ENCODE data around the gene GPR39. TPM values are rescaled to one million over a fixed set of nuclear protein-coding genes. Genes with fewer than 3 reads are reported as not detected.

The GPR39 gene
- total and polyA plus RNA-seq, 9 donors, result 0.08 to 2.0 (median 0.42) TPM; not detected in 2

DNA sequence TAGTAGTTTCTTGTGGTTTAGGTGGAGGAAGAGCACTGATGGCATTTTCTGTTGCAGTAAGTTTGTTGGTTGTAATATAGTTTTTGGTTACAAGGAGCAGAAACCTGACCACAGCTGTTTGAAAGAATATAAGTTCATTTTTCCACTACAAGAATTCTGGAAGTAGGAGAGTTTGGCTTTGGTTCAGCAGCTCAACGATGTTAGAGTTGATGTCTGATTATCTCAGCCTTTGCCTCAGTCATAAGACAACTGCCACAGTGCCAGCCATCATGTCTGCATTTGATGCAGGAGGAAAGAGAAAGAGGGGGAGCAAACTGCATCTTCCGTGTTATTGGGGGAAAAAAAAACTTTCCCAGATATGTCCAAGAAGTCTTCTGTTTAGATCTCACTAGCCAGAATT lies 134.3 kb downstream of the GPR39 start:
- Histone ChIP-seq H3K4me3 (no peak overlapping the region), H3K4me1 (ENCODE audit: insufficient read depth) (no peaks in the 10 kb centered on the region), H3K27me3 (no peaks in the 10 kb centered on the region), H3K27ac (no peak overlapping the region), H3K36me3 (no peaks in the 10 kb centered on the region), H3K9me3 (no peaks in the 10 kb centered on the region)
- TF ChIP-seq EP300 (IDR thresholded peaks at IDR 0.05) (no peak), POLR2A (IDR thresholded peaks at IDR 0.05) (no peak)
- TF ChIP-seq, protein P1, sequence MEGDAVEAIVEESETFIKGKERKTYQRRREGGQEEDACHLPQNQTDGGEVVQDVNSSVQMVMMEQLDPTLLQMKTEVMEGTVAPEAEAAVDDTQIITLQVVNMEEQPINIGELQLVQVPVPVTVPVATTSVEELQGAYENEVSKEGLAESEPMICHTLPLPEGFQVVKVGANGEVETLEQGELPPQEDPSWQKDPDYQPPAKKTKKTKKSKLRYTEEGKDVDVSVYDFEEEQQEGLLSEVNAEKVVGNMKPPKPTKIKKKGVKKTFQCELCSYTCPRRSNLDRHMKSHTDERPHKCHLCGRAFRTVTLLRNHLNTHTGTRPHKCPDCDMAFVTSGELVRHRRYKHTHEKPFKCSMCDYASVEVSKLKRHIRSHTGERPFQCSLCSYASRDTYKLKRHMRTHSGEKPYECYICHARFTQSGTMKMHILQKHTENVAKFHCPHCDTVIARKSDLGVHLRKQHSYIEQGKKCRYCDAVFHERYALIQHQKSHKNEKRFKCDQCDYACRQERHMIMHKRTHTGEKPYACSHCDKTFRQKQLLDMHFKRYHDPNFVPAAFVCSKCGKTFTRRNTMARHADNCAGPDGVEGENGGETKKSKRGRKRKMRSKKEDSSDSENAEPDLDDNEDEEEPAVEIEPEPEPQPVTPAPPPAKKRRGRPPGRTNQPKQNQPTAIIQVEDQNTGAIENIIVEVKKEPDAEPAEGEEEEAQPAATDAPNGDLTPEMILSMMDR (IDR thresholded peaks at IDR 0.05), result no peak
- intact Hi-C loops (cut with DNase I), result no loop called here
- 24 to 26% (median 25%) methylated on average over 2 of the region's 2 CpGs for WGBS, 3 donors
- no peak for DNase-seq

DNA sequence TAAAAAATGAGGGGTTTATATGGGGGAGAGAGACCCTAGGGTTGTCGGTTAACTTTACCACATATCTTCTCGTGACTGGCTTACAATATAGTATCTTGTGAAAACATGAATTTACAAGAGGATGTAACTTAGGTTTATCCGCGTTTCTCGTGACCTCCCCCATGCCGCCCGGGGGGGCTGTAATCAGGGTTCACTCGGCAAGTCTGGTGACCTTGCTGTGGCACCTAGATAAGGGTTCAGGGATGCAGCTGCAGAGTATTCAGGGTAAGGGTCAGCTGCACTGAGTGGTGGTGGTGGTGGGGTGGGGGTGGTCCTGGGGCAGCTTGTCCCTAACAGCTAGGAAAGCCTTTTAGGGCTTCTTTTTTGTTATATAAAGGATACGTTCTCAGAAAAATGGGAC lies 141.1 kb downstream of the GPR39 start:
- no peak for DNase-seq
- WGBS, 3 donors, result 14 to 16% (median 15%) methylated on average over 9 of the region's 9 CpGs
- Histone ChIP-seq H3K4me3 (no peak overlapping the region), H3K36me3 (no peaks in the 10 kb centered on the region), H3K4me1 (ENCODE audit: insufficient read depth) (no peaks in the 10 kb centered on the region), H3K27ac (no peak overlapping the region), H3K27me3 (no peaks in the 10 kb centered on the region), H3K9me3 (no peaks in the 10 kb centered on the region)
- intact Hi-C loops (cut with DNase I), result no loop called here
- no peak for TF ChIP-seq EP300 (IDR thresholded peaks at IDR 0.05)
- TF ChIP-seq, protein P1 (IDR thresholded peaks at IDR 0.05), result no peak
- TF ChIP-seq POLR2A (IDR thresholded peaks at IDR 0.05), result no peak

DNA sequence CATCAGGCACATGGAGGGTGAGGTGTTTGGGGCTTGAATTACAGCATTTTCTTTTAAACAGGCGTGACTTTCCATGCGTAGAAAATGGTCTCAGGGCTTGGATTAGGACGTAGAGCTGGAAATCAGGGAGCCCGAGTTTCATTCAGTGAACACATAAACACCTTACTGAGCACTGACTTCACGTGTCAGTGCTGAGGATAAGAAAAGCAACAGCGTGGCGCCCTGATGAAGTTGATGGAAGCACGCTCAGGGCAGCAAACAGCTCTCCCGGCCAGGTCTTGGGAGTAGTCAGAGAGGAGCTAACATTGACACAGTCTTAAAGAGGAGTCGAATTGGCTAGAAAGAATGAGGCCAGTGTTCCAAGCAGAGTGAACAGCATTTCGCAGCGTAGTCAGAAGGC lies 142.7 kb downstream of the GPR39 start:
- Histone ChIP-seq H3K4me1 (ENCODE audit: insufficient read depth) (no peaks in the 10 kb centered on the region), H3K36me3 (no peaks in the 10 kb centered on the region), H3K4me3 (no peak overlapping the region), H3K27ac (no peak overlapping the region), H3K9me3 (no peaks in the 10 kb centered on the region), H3K27me3 (no peaks in the 10 kb centered on the region)
- TF ChIP-seq, protein P1 (IDR thresholded peaks at IDR 0.05), result no peak
- TF ChIP-seq POLR2A (IDR thresholded peaks at IDR 0.05), result no peak
- no peak for TF ChIP-seq EP300 (IDR thresholded peaks at IDR 0.05)
- no peak for DNase-seq
- WGBS, 3 donors, result 91 to 93% (median 92%) methylated on average over 12 of the region's 12 CpGs
- intact Hi-C loops (cut with DNase I), result no loop called here

DNA sequence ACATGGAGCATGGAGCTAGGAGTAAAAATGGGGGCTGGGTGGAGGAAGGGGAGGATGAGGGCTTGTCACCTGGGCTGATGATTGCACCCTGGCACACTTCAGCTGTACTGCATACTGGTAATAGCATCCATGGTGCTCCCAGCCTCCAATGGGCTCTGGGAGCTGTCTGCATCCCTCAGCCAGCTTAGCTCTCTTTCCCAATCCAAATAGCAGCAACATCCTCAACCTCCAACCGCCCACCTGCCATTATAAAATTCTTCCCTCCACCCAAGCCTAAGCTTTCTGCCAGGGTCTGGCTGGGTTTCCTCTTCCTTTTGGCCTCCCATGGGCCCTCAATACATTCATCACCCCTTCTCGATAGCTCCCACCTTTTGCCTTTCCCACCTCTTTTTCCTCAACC lies 143.3 kb downstream of the GPR39 start:
- no peak for DNase-seq
- intact Hi-C loops (cut with DNase I), result no loop called here
- H3K9me3 ChIP-seq, result no peaks in the 10 kb centered on the region
- H3K27ac ChIP-seq, result no peak overlapping the region
- H3K36me3 ChIP-seq, result no peaks in the 10 kb centered on the region
- H3K4me3 ChIP-seq, result no peak overlapping the region
- H3K27me3 ChIP-seq, result no peaks in the 10 kb centered on the region
- no peaks in the 10 kb centered on the region for H3K4me1 ChIP-seq (ENCODE audit: insufficient read depth)
- TF ChIP-seq, protein P1 (IDR thresholded peaks at IDR 0.05), result no peak
- TF ChIP-seq POLR2A (IDR thresholded peaks at IDR 0.05) (no peak), EP300 (IDR thresholded peaks at IDR 0.05) (no peak)
- WGBS, 3 donors, result 91 to 93% (median 91%) methylated on average over 2 of the region's 2 CpGs

GRCh38 chr2:132560562-132560961 lies 144.0 kb downstream of the GPR39 start:
- H3K36me3 ChIP-seq, result no peaks in the 10 kb centered on the region
- no peak for DNase-seq
- H3K27me3 ChIP-seq, result no peaks in the 10 kb centered on the region
- TF ChIP-seq EP300 (IDR thresholded peaks at IDR 0.05) (no peak), POLR2A (IDR thresholded peaks at IDR 0.05) (no peak)
- TF ChIP-seq, protein P1 (IDR thresholded peaks at IDR 0.05), result no peak
- no peaks in the 10 kb centered on the region for H3K9me3 ChIP-seq
- intact Hi-C loops (cut with DNase I), result no loop called here
- H3K4me3 ChIP-seq, result no peak overlapping the region
- 64 to 86% (median 74%) methylated on average over 2 of the region's 2 CpGs for WGBS, 3 donors
- H3K4me1 ChIP-seq (ENCODE audit: insufficient read depth), result no peaks in the 10 kb centered on the region
- H3K27ac ChIP-seq, result no peak overlapping the region
